Osteoblast (primary cell): Measurements from ENCODE around the gene LUZP2. TPM values are rescaled to one million over a fixed set of nuclear protein-coding genes. Genes with fewer than 3 reads are reported as not detected.

Source experiments
- DNase-seq: peaks from one replicate; pipeline ENCODE4 v3.0.0; 2011; ENCODE audit warnings: low spot score, mixed read lengths; ENCODE audit not compliant: insufficient read length; ENCODE audit errors: missing footprints
- H2AFZ ChIP-seq: 2 replicates; pipeline ENCODE4 v1.6.0; 2011; ENCODE audit warnings: mild to moderate bottlenecking, low read length
- H3K27ac ChIP-seq: 2 replicates; pipeline ENCODE4 v1.5.1; 2011; ENCODE audit warnings: mild to moderate bottlenecking, low read depth, low read length, moderate library complexity
- H3K27me3 ChIP-seq: 2 replicates; pipeline ENCODE4 v1.6.0; 2012; ENCODE audit warnings: mild to moderate bottlenecking, control low read depth, inconsistent platforms, low read length, moderate library complexity; ENCODE audit not compliant: insufficient read depth
- H3K36me3 ChIP-seq: 2 replicates; pipeline ENCODE4 v1.5.1; 2011; ENCODE audit warnings: mild to moderate bottlenecking, low read length, control low read depth, moderate library complexity; ENCODE audit not compliant: insufficient read depth
- H3K4me1 ChIP-seq: 2 replicates; pipeline ENCODE4 v1.5.1; 2011; ENCODE audit warnings: mild to moderate bottlenecking, low read length, control low read depth, moderate library complexity; ENCODE audit not compliant: insufficient read depth
- H3K4me2 ChIP-seq: 2 replicates; pipeline ENCODE4 v1.6.0; 2011; ENCODE audit warnings: mild to moderate bottlenecking, low read length; ENCODE audit not compliant: insufficient read depth
- H3K4me3 ChIP-seq: fragments of 200-600 bp; sonication (generic); 3 replicates; pipeline ENCODE4 v1.5.1; 2012; ENCODE audit warnings: mild to moderate bottlenecking, low read length, inconsistent platforms; ENCODE audit not compliant: insufficient read depth
- H3K79me2 ChIP-seq: 2 replicates; pipeline ENCODE4 v1.6.0; 2012; ENCODE audit warnings: mild to moderate bottlenecking, low read length, control low read depth, inconsistent platforms; ENCODE audit not compliant: insufficient read depth
- H3K9me3 ChIP-seq: 2 replicates; pipeline ENCODE4 v1.5.1; 2011; ENCODE audit warnings: low read depth, low read length, control low read depth
- H4K20me1 ChIP-seq: 2 replicates; pipeline ENCODE4 v1.6.0; 2012; ENCODE audit warnings: mild to moderate bottlenecking, low read length, control low read depth; ENCODE audit not compliant: insufficient read depth
- CTCF ChIP-seq: IDR thresholded peaks from 2 replicates; pipeline ENCODE4 v1.5.1; 2011; ENCODE audit warnings: mild to moderate bottlenecking, low read depth, low read length, moderate library complexity; ENCODE audit errors: extremely low read depth
- total RNA-seq: library from RNA; depleted of rRNA; stranded (reverse); fragments of >200 nt; gene quantifications from 2 replicates; pipeline ENCODE4 v1.2.3, GENCODE V29; 2012

Gene LUZP2
- total RNA-seq, 1 donor = not detected

- no peak overlapping the region for H3K4me3 ChIP-seq
- no peaks in the 10 kb centered on the region for H3K79me2 ChIP-seq
- no peaks in the 10 kb centered on the region for H3K36me3 ChIP-seq
- H3K4me1 ChIP-seq = no peaks in the 10 kb centered on the region
- H3K4me2 ChIP-seq = no peak overlapping the region
- H3K9me3 ChIP-seq = no peaks in the 10 kb centered on the region
- H4K20me1 ChIP-seq = no peaks in the 10 kb centered on the region
- no peaks in the 10 kb centered on the region for H3K27me3 ChIP-seq
- TF ChIP-seq CTCF = no peak
- no peak overlapping the region for H2AFZ ChIP-seq
- no peak for DNase-seq
- H3K27ac ChIP-seq = no peak overlapping the region
Observed at GRCh38 chr11:24497831-24498230, 978 bp downstream of the LUZP2 start.

GRCh38 chr11:24502425-24502824, 5.6 kb downstream of the LUZP2 start:
- no peaks in the 10 kb centered on the region for H3K79me2 ChIP-seq
- no peak overlapping the region for H3K4me3 ChIP-seq

GRCh38 chr11:24509114-24509513, 12.3 kb downstream of the LUZP2 start:
- H3K9me3 ChIP-seq = no peaks in the 10 kb centered on the region
- no peaks in the 10 kb centered on the region for H3K79me2 ChIP-seq
- H2AFZ ChIP-seq = no peak overlapping the region
- H3K4me1 ChIP-seq = no peaks in the 10 kb centered on the region
- no peaks in the 10 kb centered on the region for H3K36me3 ChIP-seq
- DNase-seq = no peak
- H3K4me2 ChIP-seq = no peak overlapping the region
- no peaks in the 10 kb centered on the region for H4K20me1 ChIP-seq
- no peaks in the 10 kb centered on the region for H3K27me3 ChIP-seq
- no peak for TF ChIP-seq CTCF
- no peak overlapping the region for H3K4me3 ChIP-seq
- H3K27ac ChIP-seq = no peak overlapping the region

More at GRCh38 chr11:24502425-24502824, 5.6 kb downstream of the LUZP2 start:
- no peaks in the 10 kb centered on the region for H3K27me3 ChIP-seq
- no peak overlapping the region for H2AFZ ChIP-seq
- H3K27ac ChIP-seq = no peak overlapping the region
- no peaks in the 10 kb centered on the region for H4K20me1 ChIP-seq
- no peak for TF ChIP-seq CTCF
- no peaks in the 10 kb centered on the region for H3K9me3 ChIP-seq
- H3K4me1 ChIP-seq = no peaks in the 10 kb centered on the region
- H3K4me2 ChIP-seq = no peak overlapping the region
- H3K36me3 ChIP-seq = no peaks in the 10 kb centered on the region
- no peak for DNase-seq

- Histone ChIP-seq H3K9me3 (no peaks in the 10 kb centered on the region), H3K36me3 (no peaks in the 10 kb centered on the region), H3K4me3 (no peak overlapping the region), H2AFZ (no peak overlapping the region), H3K79me2 (no peaks in the 10 kb centered on the region), H3K4me1 (no peaks in the 10 kb centered on the region), H4K20me1 (no peaks in the 10 kb centered on the region), H3K4me2 (no peak overlapping the region), H3K27ac (no peak overlapping the region), H3K27me3 (no peaks in the 10 kb centered on the region)
- DNase-seq = no peak
- TF ChIP-seq CTCF = no peak
Observed at GRCh38 chr11:24511511-24511910, 14.7 kb downstream of the LUZP2 start.
